NCI-H226 (cell line): Measurements from ENCODE around the gene MIF4GD.
"Not testable (repeated sequence)": the region's sequence is repeated elsewhere in the genome, so short reads cannot be mapped to it uniquely, and the experiment has no call there.

Experiments used
- DNase-seq: peaks from one replicate; pipeline ENCODE4 v3.0.0-alpha.2; 2015

MIF4GD gene

GRCh38 chr17:75270966-75271232, at the start of gene MIF4GD:
Gene MIF4GD, minus strand, starts transcription at chr17:75271231. Its CDS starts 1,036 bp downstream, at chr17:75270195.
- peak; percentile 63 for DNase-seq

GRCh38 chr17:75319904-75320691, 49.1 kb upstream of the MIF4GD start:
- DNase-seq: no peak

GRCh38 chr17:75318615-75319222, 47.7 kb upstream of the MIF4GD start:
- DNase-seq: no peak

- DNase-seq: no peak
Observed at GRCh38 chr17:75318211-75318610, 47.2 kb upstream of the MIF4GD start.

GRCh38 chr17:75317671-75318070, 46.6 kb upstream of the MIF4GD start:
- DNase-seq: no peak

GRCh38 chr17:75316253-75316652, 45.2 kb upstream of the MIF4GD start:
- no peak for DNase-seq

GRCh38 chr17:75315541-75316243, 44.7 kb upstream of the MIF4GD start:
- DNase-seq: peak; percentile 16

- DNase-seq: peak; percentile 27
Observed at GRCh38 chr17:75313941-75314551, 43.0 kb upstream of the MIF4GD start.

- no peak for DNase-seq
Observed at GRCh38 chr17:75308732-75309629, 38.0 kb upstream of the MIF4GD start.

- DNase-seq: no peak
Observed at GRCh38 chr17:75307957-75308731, 37.1 kb upstream of the MIF4GD start.

- no peak for DNase-seq
Observed at GRCh38 chr17:75301502-75302206, 30.6 kb upstream of the MIF4GD start.

GRCh38 chr17:75301049-75301448, 30.0 kb upstream of the MIF4GD start:
- DNase-seq: no peak

- no peak for DNase-seq
Observed at GRCh38 chr17:75300280-75300679, 29.2 kb upstream of the MIF4GD start.

GRCh38 chr17:75295201-75296158, 24.4 kb upstream of the MIF4GD start:
- DNase-seq: no peak

- not testable (repeated sequence) for DNase-seq
Observed at GRCh38 chr17:75292810-75293448, 21.9 kb upstream of the MIF4GD start.

- peak; percentile 38 for DNase-seq
Observed at GRCh38 chr17:75289832-75290337, 18.9 kb upstream of the MIF4GD start.

- peak; percentile 99 for DNase-seq
Observed at GRCh38 chr17:75289115-75289831, 18.2 kb upstream of the MIF4GD start, which contains the start of gene SLC25A19. Gene SLC25A19, minus strand, starts transcription at chr17:75289433. Its CDS starts 2,669 bp downstream, at chr17:75286764.

GRCh38 chr17:75288770-75289114, 17.7 kb upstream of the MIF4GD start:
- peak; percentile 14 for DNase-seq
